ENCODE data around the gene CDH11.
A peak's percentile ranks its signal among the peaks of the same experiment; 100 is the strongest.

Gene CDH11

DNA sequence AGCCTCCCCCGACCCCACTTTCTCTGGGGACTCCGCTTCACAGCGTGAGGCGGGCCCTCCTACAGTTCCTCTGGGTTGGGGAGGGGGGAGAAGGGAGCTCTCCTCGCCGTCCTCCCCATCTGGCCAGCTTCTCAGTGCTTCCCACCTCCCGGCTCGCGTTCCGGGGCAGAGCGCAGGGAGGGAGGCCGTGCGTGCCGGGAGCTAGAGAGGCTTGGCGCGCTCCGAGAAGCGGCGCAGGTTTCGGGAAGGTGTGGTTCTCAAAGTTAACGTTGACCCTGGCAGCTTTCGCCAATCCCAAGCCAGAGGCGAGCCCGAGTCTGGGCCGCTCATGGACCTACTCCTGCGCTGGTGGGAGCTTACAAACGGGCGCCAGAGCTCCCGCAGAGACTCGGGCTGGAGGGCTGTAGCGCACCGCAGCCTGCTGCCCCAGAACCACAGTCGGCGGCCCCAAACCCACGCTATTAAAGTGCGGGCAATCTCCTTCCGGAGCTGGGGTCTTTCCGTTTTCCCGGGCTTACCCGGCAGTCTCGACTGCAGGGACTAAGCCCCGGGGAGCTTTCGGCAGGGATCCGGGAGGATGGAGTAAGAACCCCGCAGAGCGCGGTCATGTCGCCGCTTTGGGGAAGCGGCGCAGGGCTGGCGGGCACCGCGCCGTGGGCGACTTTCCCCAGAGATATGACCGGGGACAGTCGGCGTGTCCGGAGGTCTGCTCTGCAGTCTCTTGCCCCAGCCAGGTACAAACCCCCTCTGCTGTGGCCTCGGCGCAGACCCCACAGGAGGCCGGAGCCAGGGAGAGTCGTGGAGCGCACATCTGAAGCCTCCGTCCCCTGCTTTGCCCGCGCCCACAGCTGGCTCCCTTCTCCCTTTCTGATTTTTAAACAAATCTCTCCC lies 787 bp downstream of the CDH11 start:
- TF ChIP-seq, protein P1, sequence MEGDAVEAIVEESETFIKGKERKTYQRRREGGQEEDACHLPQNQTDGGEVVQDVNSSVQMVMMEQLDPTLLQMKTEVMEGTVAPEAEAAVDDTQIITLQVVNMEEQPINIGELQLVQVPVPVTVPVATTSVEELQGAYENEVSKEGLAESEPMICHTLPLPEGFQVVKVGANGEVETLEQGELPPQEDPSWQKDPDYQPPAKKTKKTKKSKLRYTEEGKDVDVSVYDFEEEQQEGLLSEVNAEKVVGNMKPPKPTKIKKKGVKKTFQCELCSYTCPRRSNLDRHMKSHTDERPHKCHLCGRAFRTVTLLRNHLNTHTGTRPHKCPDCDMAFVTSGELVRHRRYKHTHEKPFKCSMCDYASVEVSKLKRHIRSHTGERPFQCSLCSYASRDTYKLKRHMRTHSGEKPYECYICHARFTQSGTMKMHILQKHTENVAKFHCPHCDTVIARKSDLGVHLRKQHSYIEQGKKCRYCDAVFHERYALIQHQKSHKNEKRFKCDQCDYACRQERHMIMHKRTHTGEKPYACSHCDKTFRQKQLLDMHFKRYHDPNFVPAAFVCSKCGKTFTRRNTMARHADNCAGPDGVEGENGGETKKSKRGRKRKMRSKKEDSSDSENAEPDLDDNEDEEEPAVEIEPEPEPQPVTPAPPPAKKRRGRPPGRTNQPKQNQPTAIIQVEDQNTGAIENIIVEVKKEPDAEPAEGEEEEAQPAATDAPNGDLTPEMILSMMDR (IDR thresholded peaks at IDR 0.05; ENCODE audit: low read depth, low read length), result no peak

DNA sequence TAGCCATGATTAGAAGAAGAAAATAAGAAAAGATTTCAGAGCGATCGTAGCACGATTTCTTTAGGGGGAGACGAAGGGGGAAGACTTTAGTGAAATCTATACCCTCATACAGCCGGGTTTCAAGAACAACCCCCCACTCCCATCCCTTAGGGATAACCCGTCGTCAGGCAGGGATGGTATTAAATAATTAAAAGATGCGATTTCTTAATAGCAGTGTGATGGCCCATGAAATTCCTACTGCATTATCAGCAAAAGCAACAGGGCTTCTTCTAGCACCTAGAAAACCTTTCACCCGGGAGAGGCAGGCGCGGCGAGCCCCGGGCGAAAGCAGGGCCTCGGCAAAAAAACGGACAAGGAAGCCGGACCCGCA lies 1.4 kb downstream of the CDH11 start:
- TF ChIP-seq, protein P1 (IDR thresholded peaks at IDR 0.05; ENCODE audit: low read depth, low read length), result no peak

More for the DNA sequence above, 787 bp downstream of the CDH11 start:
- no peak for DNase-seq (ENCODE audit: extremely low read depth, low read depth)

DNA sequence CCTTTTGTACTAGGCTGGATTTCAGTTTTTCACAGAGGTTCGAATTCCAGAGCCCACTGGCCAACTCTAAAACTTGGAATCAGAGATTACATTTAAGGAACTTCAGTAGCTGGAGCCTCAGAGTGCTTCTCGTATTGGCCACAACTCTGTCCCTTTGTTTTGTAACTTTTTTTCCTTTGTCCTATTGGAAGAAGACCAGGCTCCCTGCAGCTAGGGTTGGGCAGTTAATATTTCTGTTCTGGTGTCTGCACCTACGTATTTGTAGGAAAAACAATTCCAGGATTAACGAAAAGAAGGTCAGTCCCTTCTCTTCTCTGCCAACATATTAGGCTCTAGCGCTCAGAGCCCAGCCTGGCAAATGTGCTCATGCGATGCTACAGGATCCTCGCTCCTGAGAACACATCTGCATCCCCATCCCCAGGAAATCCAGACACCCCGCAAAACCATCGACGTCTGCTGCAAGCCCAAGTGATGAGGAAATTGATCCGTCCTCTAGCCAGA lies 1.9 kb downstream of the CDH11 start:
- TF ChIP-seq, protein P1 (IDR thresholded peaks at IDR 0.05; ENCODE audit: low read depth, low read length), result no peak
- peak; percentile 55 for DNase-seq (ENCODE audit: extremely low read depth, low read depth)

More for the DNA sequence above, 1.4 kb downstream of the CDH11 start:
- no peak for DNase-seq (ENCODE audit: extremely low read depth, low read depth)

DNA sequence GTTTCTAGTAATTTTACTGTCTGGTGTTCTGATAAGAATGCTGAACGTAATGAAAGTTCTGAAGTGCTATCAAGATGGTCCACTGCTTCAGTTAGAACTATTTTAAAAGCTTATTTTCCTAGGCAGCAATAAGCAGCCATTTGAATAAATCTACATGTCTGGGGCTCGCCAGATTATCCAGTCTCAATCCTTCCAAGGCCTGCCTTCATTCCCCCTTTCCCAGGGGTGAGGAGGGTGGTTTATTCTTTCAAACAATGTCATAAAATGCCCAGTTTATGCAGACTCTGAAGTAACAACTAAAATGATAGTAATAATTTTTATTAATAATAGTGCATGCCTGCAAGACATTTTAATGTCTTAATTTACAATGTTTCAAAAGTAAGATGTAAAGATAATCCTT lies 2.4 kb downstream of the CDH11 start:
- TF ChIP-seq, protein P1 (IDR thresholded peaks at IDR 0.05; ENCODE audit: low read depth, low read length), result no peak
- no peak for DNase-seq (ENCODE audit: extremely low read depth, low read depth)

DNA sequence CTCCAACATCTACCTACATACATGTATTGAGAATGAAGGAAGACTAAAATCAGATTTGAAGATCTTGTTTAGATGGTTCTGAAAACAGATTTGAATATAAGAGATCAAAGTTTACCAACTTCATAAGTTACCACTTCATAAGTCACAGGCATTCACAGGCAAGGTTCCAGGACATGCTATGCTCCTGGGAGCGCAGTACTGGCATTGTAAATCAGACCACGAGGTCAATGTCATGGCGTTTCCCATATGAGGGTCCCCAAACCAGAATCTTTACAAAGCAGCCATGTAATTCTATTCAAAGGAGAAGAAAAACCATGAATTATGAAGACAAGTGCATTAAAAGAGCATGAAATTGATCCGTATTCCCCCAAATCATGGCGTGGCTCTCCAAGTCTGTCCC lies 3.0 kb downstream of the CDH11 start:
- TF ChIP-seq, protein P1 (IDR thresholded peaks at IDR 0.05; ENCODE audit: low read depth, low read length), result no peak
- DNase-seq (ENCODE audit: extremely low read depth, low read depth), result no peak

DNA sequence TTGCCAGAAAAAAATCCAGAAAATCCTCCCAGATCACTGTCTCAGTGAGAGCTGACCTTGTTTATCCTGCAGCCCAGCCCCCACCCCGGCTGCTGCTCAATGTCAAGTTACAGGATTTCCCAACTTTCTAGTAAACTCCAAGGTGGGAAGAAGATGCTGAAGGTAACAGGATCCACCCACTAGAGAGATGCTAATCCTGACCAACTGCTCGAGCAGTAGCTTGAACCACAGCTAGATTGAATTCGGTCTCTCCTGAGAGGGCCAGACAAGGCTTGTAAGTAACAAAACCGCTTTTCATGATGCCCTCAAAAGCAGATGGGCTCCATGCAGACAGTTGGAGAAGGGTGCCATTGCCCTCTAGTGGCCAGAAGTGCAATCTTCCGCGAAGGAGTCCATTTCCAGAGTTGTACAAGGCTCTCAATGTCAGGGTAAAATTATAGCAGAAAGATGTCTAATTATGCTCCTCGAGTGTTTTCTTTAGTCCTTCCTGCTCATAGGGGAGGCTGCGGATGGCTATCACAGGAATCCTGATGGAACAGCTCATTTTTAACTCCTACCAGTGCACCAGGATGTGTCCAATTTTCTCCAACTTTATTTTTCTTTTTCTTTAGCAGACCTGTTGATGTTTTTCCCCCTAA lies 3.9 kb downstream of the CDH11 start:
- TF ChIP-seq, protein P1 (IDR thresholded peaks at IDR 0.05; ENCODE audit: low read depth, low read length), result peak; percentile 93
- peak; percentile 64 for DNase-seq (ENCODE audit: extremely low read depth, low read depth)

Measured in AG09319 (cell line).